ENCODE measurements around the gene CAMK2B.

Gene CAMK2B

DNA sequence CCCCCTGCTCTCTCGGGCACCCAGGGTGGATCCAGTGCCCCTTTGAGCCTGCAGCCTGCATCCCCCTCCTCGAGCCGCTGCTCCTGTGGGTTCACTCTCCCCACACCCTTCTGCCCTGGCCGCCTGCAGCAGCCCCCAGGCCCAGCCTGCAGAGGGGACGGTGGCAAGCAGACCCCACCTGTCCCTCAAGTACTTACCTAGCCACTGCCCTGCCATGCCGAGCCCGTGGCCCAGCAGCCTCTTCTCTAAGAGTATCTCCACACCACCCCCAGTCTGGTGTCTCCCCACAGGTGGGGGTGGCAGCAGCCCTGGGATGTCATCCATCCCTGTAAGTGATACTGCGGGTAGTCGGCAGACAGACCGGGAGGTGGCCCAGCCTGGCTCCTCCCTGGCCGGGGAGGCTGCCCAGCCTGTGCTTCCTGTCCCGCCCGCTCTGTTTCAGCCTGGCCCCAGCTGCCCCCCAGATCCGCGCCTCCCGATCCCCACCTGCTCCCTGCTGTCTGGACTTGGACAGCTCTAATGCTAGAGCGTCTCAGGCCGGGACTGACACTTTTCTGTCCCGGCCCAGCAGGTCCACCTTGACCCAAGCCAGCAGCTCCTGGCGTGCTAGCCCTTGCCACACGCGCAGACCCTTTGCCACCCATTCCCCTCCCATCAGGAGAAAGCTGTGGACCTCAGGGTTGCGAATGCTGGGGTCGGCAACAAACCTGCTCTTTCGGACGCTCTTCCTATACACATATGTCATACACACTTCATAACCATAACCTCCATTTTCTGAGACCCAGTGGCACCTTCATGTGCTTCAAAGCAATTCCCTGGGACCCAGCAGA, 99.6 kb downstream of the CAMK2B start:
- peak; percentile 68 for DNase-seq

DNA sequence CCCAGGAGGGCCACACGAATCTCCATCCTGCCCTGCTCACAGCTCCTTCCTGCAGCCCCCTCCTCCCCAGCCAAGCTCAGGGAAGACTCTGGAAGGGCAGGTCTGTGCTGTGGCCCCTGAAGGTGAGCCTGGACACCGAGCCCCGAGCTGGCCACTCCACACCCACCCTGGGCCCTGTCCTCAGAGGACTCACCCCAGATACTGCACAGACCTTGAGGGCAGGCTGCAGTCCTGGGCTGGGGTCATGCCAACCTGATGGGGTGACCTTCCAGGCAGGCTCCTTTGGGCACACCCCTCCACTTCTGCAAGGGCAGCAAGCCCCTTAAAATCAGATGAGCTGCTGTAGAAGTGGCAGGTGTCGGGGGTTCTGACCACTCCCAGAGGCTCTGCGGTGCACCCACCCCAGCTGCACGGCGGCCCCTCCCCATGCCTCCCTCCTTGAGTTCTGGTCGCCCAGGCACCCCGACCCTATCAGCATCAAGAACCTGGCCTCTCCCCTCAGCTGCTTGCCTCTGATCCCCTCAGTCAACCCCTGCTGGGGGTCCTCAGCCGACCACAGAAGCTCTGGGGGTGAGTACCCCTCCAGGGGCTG, 100.3 kb downstream of the CAMK2B start:
- peak; percentile 63 for DNase-seq

GRCh38 chr7:44224080-44224973, 101.1 kb downstream of the CAMK2B start:
- DNase-seq = peak; percentile 96

DNA sequence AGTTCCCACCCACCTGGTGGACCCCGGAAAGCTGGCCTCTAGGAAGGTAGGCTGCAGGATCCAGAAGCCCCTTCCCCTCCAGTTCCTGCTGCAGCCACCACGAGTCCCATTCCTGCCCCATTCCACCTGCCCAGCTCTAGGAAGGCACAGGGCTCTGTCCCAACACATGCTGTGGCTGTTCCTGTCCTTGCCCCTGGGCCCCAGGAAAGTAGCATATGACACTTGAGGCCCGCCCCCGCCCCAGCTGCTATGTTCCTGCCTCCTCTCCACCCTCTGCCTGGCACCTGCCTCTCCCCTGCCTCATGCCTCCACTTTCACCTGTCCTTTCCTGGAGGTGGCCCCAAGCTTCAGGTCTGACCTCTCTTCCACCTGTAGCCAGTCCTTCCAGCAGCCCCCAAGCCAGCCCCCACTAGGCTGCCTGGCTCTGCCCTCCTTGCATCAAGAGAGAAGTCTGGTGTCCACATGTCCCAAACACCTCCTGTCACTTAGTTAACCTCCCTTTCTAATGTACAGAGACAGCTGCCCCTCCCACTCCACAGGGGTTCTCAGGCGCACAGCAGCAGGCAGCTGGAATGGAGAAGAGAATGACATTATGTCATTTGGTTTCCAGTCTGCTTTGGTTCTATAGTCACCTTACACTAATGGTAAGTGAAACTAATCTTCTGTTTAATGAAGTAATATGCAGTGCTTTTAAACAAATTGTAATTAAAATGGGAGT, 101.9 kb downstream of the CAMK2B start:
- DNase-seq = peak; percentile 38

GRCh38 chr7:44222776-44223261, 102.6 kb downstream of the CAMK2B start:
- DNase-seq = no peak

- no peak for DNase-seq
Measured at GRCh38 chr7:44222074-44222473, 103.3 kb downstream of the CAMK2B start.

- DNase-seq = no peak
Measured at GRCh38 chr7:44221231-44221791, 104.1 kb downstream of the CAMK2B start.

GRCh38 chr7:44220358-44221112, 104.9 kb downstream of the CAMK2B start:
- DNase-seq = no peak

GRCh38 chr7:44220046-44220357, 105.4 kb downstream of the CAMK2B start:
- DNase-seq = no peak

- no peak for DNase-seq
Measured at GRCh38 chr7:44219371-44220045, 105.9 kb downstream of the CAMK2B start.

DNA sequence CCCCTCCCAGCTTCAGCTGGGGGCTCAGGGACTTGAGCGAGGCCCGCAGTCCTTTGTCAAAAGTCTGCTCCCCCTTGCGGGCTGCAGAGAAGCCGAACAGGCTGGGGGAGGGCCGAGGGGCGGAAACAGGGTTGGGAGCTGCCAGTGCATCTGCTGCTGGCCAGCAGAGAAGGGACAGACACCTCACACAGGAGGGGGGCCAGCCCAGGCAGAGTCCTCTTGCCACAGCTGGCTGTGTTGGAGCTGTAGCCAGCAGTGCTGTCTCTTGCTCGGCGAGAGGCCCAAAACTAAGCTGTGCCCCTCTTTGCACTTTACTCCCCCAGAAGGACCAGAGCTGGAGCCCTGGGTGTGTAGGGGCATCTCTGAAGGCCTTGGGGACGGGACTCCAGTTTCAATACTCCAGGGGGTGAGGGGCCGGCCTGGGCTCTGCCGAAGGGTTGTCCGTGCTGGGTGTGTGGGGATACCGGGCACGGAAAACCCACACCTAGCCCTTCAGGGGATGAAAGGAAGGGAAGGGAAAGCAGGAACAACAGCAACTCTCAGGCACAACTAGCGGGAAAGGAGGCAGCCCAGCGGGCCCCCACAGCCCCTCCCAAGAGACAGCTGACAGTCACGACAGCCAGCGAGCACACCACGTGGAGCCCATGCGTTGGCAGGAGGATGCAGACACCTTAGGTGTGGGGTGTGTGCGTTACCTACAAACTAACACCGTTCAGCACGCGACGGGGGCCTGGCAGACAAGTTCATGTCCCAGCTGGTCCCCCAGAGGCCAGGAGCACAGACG, 106.8 kb downstream of the CAMK2B start:
- DNase-seq = no peak

GRCh38 chr7:44217852-44218402, 107.5 kb downstream of the CAMK2B start:
- no peak for DNase-seq

DNA sequence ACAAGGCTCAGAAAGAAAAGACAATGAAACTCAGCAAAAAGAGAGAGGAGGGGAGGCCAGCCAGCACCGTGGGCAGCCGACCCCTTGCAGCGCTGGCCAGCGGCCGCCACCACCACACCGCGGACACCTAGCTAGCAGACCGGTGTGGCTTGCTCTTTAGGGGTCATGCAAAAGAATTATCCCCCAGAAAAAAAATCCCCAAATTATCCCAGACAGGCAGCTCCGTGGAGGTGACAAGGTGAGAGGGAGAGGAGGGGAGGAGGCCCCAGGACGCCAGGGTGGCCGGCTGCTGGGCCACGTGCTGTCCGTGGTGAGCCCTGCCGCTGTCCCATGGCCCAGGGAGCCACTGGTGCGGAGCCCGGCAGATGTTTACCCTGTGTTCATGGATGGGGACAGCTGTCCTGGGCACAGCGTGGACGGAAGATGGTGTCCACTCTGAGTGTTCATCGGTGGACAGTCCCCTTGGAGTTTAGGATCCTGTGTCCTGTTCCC, 108.1 kb downstream of the CAMK2B start:
- DNase-seq = no peak

- DNase-seq = no peak
Measured at GRCh38 chr7:44216521-44217222, 108.7 kb downstream of the CAMK2B start.

GRCh38 chr7:44216019-44216418, 109.4 kb downstream of the CAMK2B start:
- peak; percentile 76 for DNase-seq

GRCh38 chr7:44215531-44215930, 109.9 kb downstream of the CAMK2B start:
- peak; percentile 68 for DNase-seq

DNA sequence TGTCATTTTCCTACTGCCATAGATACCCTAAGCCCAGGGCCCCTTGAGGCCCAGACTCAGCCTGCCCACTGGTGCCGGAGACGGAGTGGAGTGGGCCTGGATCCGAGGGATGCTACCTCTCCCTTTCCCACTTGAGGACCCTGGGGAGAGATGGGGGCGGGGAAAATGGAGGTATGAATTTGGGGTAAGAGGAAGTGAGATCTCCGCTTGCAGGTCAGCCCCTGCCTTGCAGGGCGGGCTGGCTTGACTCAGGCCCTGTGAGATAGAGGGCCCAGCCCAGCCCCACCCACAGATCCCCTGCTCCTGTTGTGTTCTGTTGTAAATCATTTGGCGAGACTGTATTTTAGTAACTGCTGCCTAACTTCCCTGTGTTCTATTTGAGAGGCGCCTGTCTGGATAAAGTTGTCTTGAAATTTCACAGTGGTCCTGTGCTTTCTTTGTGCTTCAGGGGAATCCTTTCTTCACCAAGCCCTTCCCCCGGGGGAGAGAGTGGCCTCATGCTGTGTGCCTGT, 111.5 kb downstream of the CAMK2B start:
- no peak for DNase-seq

DNA sequence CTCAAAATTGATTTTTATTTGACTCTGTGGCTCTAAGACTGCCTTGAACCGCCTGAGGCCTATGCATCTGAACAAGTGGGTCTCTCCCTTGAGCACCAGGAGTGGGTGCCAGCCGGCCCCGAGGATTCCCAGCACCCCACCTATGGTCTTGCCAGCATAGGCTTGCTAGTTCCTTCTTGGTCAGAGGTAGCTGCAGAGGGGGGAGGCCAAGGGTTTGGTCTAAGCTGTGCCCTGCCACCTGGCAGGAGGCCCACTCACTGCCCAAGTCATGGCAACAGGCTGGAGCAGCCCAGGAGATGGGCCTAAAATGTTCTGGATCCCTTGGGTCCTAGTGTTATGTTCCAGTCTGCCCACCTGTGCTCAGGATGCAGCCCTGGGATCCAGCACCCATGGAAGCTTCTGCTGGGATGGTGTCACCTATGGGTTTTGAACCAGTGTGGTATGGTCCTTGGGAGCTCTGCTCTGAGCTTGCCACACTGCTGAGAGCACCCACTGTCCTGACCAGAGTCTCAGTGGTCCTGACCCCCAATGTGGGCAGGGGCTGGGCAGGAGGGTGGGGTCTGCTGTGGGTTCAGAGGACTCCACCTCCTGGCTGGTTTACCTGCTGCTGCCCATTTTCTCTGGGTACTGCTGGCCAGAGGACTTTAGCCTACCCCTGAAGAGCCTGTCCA, 112.1 kb downstream of the CAMK2B start:
- DNase-seq = no peak
